Measurements from ENCODE around the gene PRSS57. TPM values are rescaled to one million over a fixed set of nuclear protein-coding genes. Genes with fewer than 3 reads are reported as not detected.

The PRSS57 gene
- total RNA-seq, 1 donor from 2014 or later, result not detected

DNA sequence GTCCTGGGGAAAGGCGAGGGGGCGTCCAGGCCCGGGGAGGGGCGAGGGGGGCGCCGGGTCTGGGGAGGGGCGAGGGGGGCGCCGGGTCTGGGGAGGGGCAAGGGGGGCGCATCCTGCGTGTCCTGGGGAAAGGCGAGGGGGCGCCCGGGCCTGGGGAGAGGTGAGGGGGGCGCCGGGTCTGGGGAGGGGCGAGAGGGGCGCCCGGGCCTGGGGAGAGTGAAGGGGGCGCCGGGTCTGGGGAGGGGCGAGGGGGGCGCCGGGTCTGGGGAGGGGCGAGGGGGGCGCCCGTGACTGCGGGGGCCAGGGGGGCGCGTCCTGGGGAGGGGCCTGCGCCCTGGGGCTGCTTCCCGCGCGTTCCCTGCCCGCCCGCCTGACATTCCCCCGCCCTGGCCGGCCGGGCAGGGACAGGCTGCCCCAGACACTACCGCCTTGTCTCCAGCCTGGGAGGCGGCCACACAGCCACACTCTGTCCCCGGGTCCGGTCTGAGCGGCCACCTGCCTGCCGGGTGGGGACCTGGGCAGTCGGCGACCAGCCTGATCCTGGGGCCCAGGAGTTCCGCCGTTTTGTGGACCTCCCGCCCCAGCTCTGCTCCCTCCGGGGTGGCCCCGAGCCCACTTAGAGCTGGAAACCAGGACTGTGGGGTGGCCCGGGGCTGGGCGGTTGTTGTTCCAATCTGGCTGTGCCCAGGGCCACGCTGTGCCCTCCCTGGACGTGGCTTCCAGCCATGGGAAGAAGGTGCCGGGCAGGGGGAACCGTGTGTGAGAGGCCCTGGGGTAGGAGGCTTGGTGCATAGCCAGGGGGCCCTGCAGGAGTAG, 25.3 kb upstream of the PRSS57 start:
- Histone ChIP-seq H3K4me3 (ENCODE audit: low read depth, low read length) (no peak overlapping the region), H3K27me3 (ENCODE audit: control insufficient read depth, insufficient read depth, low read length) (peaks cover 11% of the 10 kb centered on the region), H3K36me3 (ENCODE audit: control insufficient read depth, insufficient read depth, low read length) (no peaks in the 10 kb centered on the region)
- DNase-seq (ENCODE audit: low read depth), result no peak
- TF ChIP-seq, protein P1, sequence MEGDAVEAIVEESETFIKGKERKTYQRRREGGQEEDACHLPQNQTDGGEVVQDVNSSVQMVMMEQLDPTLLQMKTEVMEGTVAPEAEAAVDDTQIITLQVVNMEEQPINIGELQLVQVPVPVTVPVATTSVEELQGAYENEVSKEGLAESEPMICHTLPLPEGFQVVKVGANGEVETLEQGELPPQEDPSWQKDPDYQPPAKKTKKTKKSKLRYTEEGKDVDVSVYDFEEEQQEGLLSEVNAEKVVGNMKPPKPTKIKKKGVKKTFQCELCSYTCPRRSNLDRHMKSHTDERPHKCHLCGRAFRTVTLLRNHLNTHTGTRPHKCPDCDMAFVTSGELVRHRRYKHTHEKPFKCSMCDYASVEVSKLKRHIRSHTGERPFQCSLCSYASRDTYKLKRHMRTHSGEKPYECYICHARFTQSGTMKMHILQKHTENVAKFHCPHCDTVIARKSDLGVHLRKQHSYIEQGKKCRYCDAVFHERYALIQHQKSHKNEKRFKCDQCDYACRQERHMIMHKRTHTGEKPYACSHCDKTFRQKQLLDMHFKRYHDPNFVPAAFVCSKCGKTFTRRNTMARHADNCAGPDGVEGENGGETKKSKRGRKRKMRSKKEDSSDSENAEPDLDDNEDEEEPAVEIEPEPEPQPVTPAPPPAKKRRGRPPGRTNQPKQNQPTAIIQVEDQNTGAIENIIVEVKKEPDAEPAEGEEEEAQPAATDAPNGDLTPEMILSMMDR (IDR thresholded peaks at IDR 0.05; ENCODE audit: insufficient read depth, low read length, poor library complexity, severe bottlenecking), result no peak

DNA sequence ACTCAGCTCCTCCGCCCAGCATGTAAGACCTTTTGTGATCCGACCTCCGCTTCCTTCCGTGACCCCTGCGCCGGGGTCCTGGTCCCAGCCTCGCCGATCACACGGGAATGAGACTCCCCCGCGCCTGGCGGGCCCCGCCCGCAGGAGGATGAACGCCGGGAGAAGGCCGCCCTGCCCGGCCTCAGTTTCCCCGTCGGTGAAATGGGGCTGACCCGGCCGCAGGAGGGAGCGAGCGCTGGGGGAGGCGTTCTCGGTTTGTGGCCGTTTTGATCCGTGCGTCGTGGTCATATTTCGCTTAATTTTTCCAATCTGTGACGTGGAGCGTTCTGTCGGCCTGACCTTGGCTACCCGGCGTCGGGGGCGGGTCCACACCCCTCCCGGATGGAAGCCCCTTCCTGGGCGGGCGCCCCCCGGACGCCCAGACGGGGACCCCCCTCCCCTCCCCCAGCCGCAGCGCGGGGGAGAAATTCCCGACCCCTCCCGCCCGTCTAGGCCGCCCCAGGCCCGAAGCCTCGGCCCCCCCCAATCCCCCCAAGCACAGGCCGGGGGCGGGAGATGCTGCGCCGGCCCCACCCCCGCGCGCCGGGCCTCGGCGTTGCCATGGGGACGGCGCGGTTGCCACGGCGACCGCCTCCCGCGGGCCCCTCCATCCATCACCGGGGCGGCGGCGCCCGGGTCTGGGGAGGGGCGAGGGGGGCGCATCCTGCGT, 24.5 kb upstream of the PRSS57 start:
- Histone ChIP-seq H3K4me3 (ENCODE audit: low read depth, low read length) (no peak overlapping the region), H3K36me3 (ENCODE audit: control insufficient read depth, insufficient read depth, low read length) (no peaks in the 10 kb centered on the region), H3K27me3 (ENCODE audit: control insufficient read depth, insufficient read depth, low read length) (peaks cover 11% of the 10 kb centered on the region)
- DNase-seq (ENCODE audit: low read depth), result no peak
- TF ChIP-seq, protein P1 (IDR thresholded peaks at IDR 0.05; ENCODE audit: insufficient read depth, low read length, poor library complexity, severe bottlenecking), result no peak

DNA sequence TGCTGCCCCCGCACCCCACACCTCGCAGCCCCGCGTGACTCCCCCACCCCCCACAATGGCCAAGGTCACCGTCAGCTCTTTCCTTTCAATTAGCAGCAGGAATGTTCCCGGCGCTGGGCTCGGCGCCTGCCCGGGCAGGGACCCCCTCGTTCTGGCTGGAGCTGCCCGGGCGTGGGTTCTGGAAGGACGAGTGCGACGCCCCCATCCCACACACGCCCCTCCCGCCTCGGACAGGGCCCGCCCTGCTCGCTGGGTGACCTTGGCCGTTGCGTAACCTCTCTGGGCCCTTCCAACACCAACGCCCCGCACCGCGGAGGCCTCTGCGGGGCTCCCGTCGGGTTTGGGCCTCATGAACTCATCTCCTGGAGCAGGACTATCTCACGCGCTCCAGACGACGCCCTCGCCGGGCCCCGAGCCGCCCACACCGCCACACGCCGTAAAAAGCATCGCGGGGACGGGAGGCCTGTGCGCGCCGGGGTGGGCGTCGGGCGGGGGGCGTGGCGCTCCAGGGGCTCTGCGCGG, 23.8 kb upstream of the PRSS57 start:
- Histone ChIP-seq H3K4me3 (ENCODE audit: low read depth, low read length) (no peak overlapping the region), H3K27me3 (ENCODE audit: control insufficient read depth, insufficient read depth, low read length) (peaks cover 11% of the 10 kb centered on the region), H3K36me3 (ENCODE audit: control insufficient read depth, insufficient read depth, low read length) (no peaks in the 10 kb centered on the region)
- TF ChIP-seq, protein P1 (IDR thresholded peaks at IDR 0.05; ENCODE audit: insufficient read depth, low read length, poor library complexity, severe bottlenecking), result no peak
- DNase-seq (ENCODE audit: low read depth), result no peak

DNA sequence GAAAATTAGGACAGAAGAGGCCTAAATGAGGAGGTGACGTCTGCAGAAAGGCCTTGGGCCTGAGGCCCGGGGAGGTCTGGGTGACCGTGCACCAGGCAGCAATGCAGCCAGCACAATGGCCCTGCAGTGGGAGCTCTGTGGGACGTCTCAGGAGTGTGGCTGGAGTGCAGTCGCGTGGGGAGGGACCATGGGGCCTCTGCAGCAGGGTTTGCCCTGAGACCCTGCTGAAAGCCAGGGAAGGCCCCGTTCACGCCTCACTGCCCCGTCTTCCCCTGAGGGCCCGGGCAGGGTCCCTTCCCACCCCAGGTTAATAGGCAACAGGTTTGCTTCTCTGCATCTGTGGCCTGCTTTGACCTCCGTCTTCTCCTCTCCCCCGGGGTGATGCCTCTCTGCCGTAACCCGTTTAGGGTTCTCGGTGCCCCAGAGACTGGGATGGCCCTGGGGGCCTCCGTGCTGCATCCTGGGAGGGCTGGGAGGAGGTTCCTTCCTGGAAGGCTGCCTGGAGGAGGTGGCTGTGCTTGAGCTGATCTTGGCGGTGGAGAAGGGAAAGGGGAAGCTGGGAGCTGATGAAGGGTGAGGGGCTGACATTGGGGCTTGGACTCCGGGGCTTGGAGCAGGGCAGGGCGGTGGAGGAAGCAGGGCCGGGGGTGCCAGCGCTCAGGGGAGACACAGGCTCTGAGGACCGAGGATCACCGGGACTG, 23.1 kb upstream of the PRSS57 start:
- H3K4me3 ChIP-seq (ENCODE audit: low read depth, low read length), result no peak overlapping the region
- H3K36me3 ChIP-seq (ENCODE audit: control insufficient read depth, insufficient read depth, low read length), result no peaks in the 10 kb centered on the region
- H3K27me3 ChIP-seq (ENCODE audit: control insufficient read depth, insufficient read depth, low read length), result peaks cover 11% of the 10 kb centered on the region
- DNase-seq (ENCODE audit: low read depth), result no peak
- TF ChIP-seq, protein P1 (IDR thresholded peaks at IDR 0.05; ENCODE audit: insufficient read depth, low read length, poor library complexity, severe bottlenecking), result no peak

DNA sequence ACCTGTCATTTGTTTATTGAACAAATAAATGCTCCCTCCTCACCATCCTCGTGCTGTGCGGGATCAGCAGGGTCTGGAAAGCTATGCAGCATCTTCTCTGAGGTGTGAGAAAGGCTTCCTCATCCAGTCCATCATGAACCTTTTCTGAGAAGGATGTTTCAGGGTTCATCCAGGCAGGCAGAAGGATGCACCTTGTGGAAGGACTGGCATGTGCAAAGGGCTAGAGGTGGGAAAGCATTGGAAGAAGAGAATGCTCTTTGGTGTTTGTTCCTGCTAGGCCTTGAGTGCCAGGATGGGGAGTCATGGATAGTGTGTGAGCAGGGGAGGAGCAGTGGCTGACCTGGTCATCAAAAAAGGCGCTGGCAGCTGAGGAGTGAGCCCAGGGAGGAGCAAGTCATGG, 20.1 kb upstream of the PRSS57 start:
- DNase-seq (ENCODE audit: low read depth), result no peak
- TF ChIP-seq, protein P1 (IDR thresholded peaks at IDR 0.05; ENCODE audit: insufficient read depth, low read length, poor library complexity, severe bottlenecking), result no peak
- H3K27me3 ChIP-seq (ENCODE audit: control insufficient read depth, insufficient read depth, low read length), result peaks cover 6% of the 10 kb centered on the region
- no peak overlapping the region for H3K4me3 ChIP-seq (ENCODE audit: low read depth, low read length)
- H3K36me3 ChIP-seq (ENCODE audit: control insufficient read depth, insufficient read depth, low read length), result no peaks in the 10 kb centered on the region

All from kidney epithelial cell (primary cell).